ENCODE results near the gene MYLK.

Gene MYLK

DNA sequence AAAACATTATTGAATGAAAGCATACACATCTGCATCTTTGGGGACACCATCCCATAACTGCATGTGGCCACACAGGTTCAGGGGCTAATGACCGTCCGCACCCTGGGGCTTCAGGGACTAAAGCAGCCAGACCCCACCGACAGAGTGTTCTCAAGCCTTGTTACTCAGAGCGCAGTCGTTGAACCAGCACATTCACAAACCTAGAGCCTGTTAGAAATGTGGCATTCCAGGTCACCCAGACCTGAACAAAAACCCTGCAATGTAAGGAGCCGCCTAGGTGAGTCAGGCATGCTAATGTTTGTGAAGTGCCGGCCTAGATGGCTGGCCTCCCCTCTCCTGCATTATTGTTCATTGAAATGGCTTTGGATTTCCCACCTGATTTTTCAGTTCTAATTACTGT lies 247.0 kb downstream of the MYLK start:
- no peak for DNase-seq

DNA sequence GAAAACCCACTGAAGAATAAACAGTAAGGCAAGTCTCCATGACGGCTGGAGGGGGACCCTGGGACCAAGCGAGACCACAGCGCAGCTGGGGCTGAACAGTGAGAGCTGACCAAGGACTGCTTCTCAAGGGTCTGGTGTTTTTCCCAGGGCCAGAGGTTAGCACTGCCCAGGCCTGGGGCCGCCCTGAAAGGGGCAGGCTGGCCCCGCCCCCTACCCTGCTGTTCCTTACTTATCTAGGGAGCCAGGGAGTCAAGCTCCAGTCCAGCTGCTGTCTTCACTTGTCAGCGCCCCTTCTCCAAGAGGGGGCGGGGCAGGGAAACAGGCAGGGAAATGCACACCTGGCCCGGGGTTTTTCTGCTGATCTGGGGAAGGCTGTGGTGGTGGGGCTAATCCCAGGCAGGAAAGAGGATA lies 247.7 kb downstream of the MYLK start:
- no peak for DNase-seq

DNA sequence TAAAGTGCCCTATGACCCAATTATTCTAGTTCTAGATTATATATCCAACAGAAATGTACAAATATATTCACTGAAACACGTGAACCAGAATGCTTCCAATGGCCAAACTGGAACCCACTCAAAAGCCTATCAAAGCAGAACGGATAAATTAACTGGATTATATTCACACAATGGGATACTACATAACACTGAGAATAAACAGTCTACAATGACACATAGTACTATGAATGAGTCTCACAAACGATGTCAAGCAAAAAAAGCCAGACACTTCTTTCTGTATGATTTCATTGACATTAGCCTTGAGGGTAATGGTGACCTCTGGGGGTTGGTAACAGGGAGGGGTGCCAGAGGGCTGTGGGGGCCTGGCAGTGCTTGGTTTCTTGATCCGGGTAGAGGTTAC lies 248.4 kb downstream of the MYLK start:
- DNase-seq: no peak

- DNase-seq: no peak
Measured at GRCh38 chr3:123635217-123635616, 248.9 kb downstream of the MYLK start.

DNA sequence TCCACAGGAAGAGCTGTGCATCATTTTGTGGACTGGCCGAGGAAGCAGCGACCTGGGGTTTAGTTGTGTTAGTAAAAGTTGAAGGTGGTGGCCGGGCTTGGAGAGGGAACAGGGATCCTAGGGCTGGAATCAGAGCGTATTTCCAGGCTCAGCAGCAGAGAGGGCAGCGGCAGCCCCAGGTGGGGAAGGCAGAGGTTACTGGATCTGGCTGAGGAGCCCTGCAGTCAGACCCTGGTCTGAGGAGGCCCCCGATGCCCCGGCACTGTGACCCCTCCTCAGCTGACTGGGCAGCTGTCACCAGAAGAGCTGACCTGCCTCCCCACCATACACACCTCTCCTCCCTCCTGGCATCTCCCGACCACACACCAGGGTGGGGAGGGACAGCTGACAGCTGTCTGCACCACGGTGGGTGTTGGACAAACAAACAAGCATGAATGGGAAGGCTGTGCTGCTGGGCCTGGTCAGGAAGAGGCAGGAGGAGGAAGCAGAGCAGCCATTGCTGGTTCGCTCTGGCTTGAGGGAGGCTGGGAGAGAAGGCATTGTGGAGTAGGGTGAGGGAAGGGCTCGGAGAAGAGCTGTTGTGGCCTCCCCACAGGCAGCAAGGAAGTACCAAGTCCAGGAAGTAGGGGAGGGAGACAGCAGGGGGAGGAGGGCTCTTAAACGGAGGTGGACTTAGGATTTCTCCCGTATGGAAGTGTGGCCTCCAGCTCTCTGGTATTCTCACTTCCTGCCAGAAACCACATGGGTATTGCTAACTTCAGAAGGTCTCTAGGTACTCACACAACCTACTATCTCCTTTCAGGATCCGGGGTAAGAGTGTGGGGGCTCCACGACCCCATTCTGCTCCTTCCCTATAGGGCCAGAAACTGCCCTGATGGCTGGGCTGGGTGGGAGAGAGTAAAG lies 249.7 kb downstream of the MYLK start:
- peak; percentile 31 for DNase-seq

DNA sequence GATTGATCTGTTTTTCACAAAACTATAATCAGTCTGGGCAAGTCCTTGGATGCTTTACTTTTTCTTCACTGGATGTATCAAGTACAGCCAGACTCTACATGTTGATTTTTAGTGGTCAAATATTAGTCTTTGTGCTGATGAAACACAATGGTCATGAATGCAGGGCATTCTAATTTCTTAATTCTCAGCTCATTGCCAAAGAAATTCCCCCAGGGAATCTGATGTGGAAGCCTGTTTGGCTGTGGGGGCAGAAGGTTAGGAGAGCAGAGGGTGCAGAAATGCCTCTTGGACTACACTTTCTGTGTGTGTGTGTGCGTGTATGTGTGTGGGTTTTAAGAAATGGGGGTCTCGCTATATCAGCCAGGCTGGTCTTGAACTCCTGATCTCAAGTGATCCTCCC lies 250.6 kb downstream of the MYLK start:
- no peak for DNase-seq

DNA sequence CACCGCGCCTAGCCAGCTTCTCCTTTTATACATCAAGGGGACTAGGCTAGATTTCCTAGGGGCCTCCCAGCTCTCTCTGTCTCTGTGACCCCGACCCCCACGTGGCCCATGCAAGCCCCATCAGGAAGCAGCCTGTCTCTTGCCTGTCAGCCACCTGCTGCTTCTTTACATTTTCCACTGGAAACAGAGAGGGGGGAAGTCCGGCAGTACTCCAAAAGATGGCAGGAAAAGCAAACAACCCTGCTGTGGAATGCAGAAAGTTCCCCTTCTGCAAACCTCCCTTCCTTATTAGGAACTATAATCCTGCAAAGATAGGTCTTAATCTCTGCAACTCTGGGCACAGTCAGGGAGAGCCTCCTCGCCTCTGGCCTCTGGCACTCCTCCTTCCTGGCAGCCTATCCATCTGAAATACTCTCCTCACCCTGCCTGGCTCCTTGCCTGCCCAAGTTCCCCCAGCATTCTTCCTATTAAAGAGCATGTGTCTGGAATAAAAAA lies 251.9 kb downstream of the MYLK start:
- DNase-seq: peak; percentile 55

GRCh38 chr3:123629747-123630047 lies 254.4 kb downstream of the MYLK start:
- no peak for DNase-seq

GRCh38 chr3:123628996-123629746 lies 255.0 kb downstream of the MYLK start:
- DNase-seq: no peak

DNA sequence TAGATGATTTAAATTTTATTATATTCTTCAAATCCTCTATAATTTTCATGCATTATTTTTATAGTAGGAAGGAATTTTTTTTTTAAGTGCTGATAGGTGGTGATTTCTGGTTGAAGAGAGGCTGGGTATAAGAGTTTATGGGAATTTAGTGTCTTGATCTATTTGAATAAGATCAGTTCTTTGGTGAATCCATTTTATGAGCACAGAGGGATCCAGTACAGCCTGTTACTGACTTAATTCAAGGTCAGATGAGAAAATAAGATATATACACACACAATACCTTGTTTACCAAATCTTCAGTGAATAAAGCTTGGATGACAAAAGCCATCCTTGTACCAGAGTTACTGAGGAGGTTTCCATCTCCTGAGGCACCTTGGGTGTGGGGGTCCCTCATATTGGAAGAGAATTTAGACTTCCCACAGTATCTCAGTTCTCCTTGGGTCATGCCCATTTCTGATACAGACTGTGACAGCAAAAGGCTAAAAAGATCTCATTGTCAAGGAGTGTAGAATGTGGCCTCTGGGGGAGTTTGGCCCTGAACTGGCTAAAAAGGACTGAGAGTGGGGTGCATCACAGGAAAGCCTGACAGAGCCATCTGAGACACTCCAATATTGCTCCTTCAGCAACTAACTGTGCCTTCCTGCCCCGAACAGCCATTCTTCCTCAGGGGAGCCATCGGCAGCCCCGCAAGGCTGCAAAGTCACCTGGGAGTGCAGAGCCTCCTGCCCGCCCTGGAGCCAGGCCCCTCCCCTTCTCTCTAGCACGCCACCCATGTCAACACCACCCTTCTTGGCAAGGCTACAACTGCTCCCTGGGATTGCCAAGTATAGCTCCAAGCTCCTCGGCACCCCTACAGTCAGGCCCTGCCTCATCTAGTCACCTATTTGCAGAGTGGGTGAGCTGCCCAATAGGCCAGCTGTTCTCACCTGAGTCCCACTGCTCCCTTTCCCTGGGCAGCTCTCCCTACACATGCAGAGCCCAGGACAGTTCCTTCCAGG lies 256.2 kb downstream of the MYLK start:
- DNase-seq: no peak

- DNase-seq: no peak
Measured at GRCh38 chr3:123626881-123627280, 257.3 kb downstream of the MYLK start.

DNA sequence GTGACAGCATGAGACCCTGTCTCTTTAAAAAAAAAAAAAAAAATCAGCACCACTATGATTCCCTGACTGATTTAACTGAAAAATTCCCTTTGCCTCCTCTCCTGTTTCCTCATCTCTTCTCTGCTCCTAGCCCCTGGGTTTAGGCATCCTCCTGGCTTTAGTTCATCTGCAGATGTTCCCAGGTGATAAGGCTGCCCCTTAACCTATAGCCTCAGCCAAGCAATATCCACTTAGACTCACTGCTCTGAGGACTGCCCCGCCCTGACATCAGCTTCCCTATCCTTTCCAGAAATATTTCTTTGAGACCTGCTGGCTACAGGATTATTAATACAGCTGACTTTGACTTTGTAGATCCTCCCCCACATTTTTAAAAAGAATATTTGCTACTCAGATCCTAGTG lies 259.8 kb downstream of the MYLK start:
- no peak for DNase-seq

GRCh38 chr3:123623346-123623880 lies 260.7 kb downstream of the MYLK start:
- no peak for DNase-seq

GRCh38 chr3:123622766-123623165 lies 261.4 kb downstream of the MYLK start:
- no peak for DNase-seq

- no peak for DNase-seq
Measured at GRCh38 chr3:123621850-123622189, 262.3 kb downstream of the MYLK start.

DNA sequence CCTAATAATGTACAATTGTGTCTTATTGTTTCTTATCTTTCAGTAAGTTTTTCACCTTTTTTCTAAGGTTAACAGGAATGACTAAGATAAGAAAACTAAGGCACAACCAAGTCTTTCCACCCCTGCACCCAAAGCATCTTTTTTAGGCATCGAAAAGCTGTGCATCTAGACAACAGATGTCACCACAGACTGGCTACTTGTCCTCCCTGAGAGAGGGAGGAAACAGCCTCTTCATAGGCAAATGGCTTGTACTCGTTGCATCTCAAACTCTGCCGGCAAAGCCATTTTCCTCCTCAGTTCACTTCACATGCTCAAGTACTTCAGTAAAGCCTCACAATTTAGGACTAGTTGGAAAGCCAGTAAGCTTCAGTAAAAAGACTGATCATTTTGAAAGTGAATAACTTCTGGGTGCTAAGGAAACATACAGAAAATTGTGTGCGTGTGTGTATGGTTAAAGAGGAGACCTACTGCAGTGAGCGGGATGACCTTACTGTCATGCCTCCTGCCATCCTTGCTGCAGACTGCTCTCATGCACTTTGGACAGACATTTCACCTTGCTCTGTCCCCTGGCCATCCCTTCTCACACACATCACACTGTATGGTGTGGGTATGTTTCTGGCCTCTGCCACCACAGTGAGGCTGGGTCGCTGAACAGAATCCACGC lies 262.8 kb downstream of the MYLK start:
- DNase-seq: no peak

GRCh38 chr3:123620343-123620742 lies 263.8 kb downstream of the MYLK start:
- no peak for DNase-seq

DNA sequence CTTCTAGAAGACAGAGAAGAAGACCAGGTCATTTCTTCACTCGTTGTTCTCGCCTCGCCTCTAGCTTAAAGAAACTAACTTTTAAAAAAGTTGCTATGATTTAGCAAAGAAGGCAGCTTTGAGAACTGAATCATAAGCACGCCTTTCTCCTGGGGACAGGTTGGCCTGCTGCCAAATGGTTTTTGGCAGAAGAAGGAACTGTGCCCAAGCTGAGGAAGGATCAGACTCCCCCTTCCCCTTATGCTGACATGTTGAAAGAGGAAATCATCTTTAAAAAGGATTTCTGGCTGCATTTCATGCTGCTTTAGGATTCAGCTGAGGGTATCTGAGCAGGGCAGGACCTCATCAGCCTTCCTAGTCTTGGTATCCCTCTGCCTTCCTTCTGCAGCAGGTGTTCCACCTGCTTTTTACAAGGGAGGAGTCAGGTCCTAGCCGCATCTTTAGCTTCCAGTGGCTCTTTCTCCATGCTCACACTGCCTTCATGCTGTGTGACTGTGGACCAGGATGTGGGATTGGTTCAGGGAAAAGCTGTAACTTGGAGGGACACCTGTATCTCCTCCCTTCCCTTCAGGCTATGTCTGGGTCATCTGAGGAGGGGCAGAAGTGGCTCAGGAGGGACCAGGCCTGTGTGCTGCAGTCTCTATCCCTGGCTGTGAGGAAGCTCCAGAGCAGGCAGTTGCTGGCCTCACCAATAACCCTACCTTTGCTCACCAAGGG lies 265.2 kb downstream of the MYLK start:
- peak; percentile 73 for DNase-seq

GRCh38 chr3:123618076-123618708 lies 265.9 kb downstream of the MYLK start:
- DNase-seq: no peak

GRCh38 chr3:123616593-123616992 lies 267.5 kb downstream of the MYLK start:
- no peak for DNase-seq

DNA sequence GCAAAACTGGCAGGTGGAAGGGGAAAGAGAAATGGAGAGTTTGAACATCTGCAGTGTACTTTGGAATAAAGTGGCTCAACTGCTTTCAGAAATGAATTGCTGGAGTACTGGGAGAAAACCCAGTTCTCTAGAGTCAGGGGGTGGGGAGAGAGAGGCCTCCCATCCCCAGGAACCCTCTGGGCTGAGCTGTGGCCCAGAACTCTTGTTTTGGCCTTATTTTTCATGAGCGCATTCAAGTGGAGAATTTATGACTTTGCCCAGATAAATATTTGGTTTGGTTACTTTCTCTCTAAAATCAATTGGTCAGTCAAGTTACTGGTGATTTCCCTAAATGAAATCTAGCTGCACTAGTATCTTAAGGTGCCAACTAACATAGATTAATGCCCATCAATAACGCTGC lies 270.6 kb downstream of the MYLK start:
- DNase-seq: no peak

Data from EL (cell line).